ENCODE measurements around the gene HEATR5A.
"Not testable (repeated sequence)": the region's sequence is repeated elsewhere in the genome, so short reads cannot be mapped to it uniquely, and the experiment has no call there.

Gene HEATR5A

DNA sequence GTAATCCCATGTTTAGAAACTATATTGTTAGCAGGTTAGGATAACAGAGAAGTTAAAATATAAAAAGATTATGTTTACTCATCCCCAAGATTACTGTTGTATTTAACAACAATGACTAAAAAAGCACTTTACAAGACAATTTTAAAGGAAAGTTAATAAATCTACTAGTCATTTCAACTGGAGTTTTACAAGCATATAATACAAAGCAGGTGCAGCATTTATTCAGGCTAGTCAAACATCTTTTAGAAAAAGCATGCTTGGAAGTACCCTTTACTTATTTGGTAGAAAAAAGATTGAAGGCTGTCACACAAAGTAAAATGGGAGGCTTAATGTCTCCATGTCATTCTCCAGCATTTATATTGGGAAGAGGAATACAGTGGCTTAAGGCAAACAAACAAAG, 80.6 kb downstream of the HEATR5A start:
- no peak for TF ChIP-seq Cebpa-rat (IDR thresholded peaks at IDR 0.05)
- peaks cover 0 to 88% (median 11%) of the 10 kb centered on the region in 11 experiments; a peak in 11 of 22 replicates for H3K36me3 ChIP-seq
- H3K4me1 ChIP-seq = no peaks in the 10 kb centered on the region
- H3K9me3 ChIP-seq (replicated peaks in 1 of 11) = no peaks in the 10 kb centered on the region
- H4K20me1 ChIP-seq = no peaks in the 10 kb centered on the region
- H3K4me3 ChIP-seq = no peak overlapping the region
- H3K27me3 ChIP-seq = no peaks in the 10 kb centered on the region
- no peak overlapping the region for H3K27ac ChIP-seq
- no peak overlapping the region for H3K9ac ChIP-seq
- no peak overlapping the region for H3K4me2 ChIP-seq

DNA sequence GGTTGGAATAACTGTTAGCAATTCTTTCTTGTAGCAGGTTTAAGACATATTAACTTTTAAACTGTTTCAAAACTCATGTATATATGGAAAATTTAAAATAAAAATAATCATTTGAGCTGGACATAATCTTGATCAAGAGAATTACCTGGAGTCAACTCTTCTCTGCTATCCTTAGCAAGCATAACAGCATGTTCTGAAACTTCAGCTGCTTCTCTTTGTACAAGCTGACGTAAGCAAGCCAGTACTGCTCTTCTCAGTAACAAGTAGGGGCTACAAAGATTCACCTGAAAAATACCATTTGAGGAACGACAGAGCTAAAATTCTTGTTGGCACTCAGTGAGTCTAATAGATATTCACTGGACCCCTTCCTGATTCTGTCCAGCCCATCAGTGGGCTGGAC, 83.0 kb downstream of the HEATR5A start:
- peaks cover 19 to 24% (median 21%) of the 10 kb centered on the region in 11 experiments for H3K9me3 ChIP-seq (replicated peaks in 1 of 11)
- H3K27me3 ChIP-seq = no peaks in the 10 kb centered on the region
- no peak overlapping the region for H3K4me2 ChIP-seq
- H4K20me1 ChIP-seq = no peaks in the 10 kb centered on the region
- H3K36me3 ChIP-seq = peaks cover 0 to 88% (median 12%) of the 10 kb centered on the region in 11 experiments; a peak in 12 of 22 replicates
- H3K9ac ChIP-seq = no peak overlapping the region
- H3K27ac ChIP-seq = no peak overlapping the region
- no peaks in the 10 kb centered on the region for H3K4me1 ChIP-seq
- H3K4me3 ChIP-seq = no peak overlapping the region
- no peak for TF ChIP-seq Cebpa-rat (IDR thresholded peaks at IDR 0.05)

DNA sequence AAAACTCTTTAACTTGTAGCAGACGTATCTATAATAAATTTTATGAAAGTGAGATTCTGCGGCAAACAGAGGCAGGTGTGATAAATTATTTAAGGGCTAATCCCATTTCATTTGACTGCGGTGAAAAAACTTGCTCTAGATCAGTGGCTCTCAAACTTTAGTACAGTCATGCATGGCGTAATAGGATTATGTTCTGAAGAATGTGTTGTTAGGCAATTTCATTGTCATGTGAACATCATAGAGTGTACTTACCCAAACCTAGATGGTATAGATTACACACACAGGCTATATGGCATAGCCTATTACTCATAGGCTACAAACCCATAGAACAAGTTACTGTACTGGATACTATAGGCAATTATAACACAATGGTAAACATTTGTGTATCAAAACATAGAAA, 83.7 kb downstream of the HEATR5A start:
- no peak for TF ChIP-seq Cebpa-rat (IDR thresholded peaks at IDR 0.05)
- H3K36me3 ChIP-seq = peaks cover 0 to 88% (median 13%) of the 10 kb centered on the region in 11 experiments; a peak in 13 of 22 replicates
- H3K27me3 ChIP-seq = no peaks in the 10 kb centered on the region
- H3K4me3 ChIP-seq = no peak overlapping the region
- no peaks in the 10 kb centered on the region for H4K20me1 ChIP-seq
- no peak overlapping the region for H3K9ac ChIP-seq
- no peak overlapping the region for H3K4me2 ChIP-seq
- H3K9me3 ChIP-seq (replicated peaks in 1 of 11) = peaks cover 26 to 31% (median 28%) of the 10 kb centered on the region in 11 experiments
- H3K4me1 ChIP-seq = no peaks in the 10 kb centered on the region
- no peak overlapping the region for H3K27ac ChIP-seq

DNA sequence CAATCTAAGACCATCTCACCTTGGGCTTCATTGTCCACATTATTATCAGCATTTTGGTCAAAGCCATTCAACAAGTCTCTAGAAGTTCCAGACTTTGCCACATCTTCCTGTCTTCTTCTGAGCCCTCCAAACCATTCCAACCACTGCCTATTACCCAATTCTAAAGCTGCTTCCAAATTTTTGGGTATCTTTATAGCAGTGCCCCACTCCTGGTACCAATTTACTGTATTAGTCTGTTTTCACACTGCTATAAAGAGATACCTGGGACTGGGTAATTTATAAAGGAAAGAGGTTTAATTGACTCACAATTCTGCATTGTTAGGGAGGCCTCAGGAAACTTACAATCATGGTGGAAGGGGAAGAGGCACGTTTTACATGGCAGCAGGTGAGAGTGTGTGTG, 89.0 kb downstream of the HEATR5A start:
- Histone ChIP-seq H3K9me3 (replicated peaks in 1 of 11) (peaks cover 59 to 67% (median 62%) of the 10 kb centered on the region in 11 experiments), H3K36me3 (peaks cover 8 to 79% (median 30%) of the 10 kb centered on the region in 11 experiments; a peak in 21 of 22 replicates)
- not testable (repeated sequence) for H3K4me1 ChIP-seq, H3K27ac ChIP-seq, H3K27me3 ChIP-seq, H3K4me3 ChIP-seq, H4K20me1 ChIP-seq, H3K4me2 ChIP-seq, H3K9ac ChIP-seq

DNA sequence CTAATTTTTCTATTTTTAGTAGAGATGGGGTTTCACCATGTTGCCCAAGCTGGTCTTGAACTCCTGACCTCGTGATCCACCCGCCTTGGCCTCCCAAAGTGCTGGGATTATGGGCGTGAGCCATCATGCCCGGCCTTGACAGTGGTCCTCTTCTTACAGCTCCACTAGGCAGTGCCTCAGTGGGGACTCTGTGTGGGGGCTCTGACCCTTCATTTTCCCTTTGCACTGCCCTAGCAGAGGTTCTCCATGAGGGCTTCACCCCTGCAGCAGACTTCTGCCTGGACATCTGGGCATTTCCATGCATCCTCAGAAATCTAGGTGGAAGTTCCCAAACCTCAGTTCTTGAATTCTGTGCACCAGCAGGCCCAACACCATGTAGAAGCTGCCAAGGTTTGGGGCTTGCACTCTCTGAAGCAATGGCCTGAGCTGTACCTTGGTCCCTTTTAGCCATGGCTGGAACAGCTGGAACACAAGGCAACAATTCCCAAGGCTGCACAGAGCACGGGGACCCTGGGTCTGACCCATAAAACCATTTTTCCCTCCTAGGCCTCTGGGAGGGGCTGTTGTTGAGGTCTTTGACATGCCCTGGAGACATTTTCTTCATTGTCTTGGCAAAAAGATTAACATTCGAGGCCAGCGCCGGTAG, 90.4 kb downstream of the HEATR5A start:
- not testable (repeated sequence) for H3K27ac ChIP-seq, H3K9ac ChIP-seq, H3K4me2 ChIP-seq, H4K20me1 ChIP-seq, H3K27me3 ChIP-seq, H3K4me1 ChIP-seq
- Histone ChIP-seq H3K36me3 (peaks cover 8 to 67% (median 30%) of the 10 kb centered on the region in 11 experiments; a peak in 21 of 22 replicates), H3K9me3 (replicated peaks in 1 of 11) (peaks cover 59 to 67% (median 62%) of the 10 kb centered on the region in 11 experiments), H3K4me3 (peak overlapping the region in 4 of 10 experiments; percentile 17 to 24 (median 20); a peak in 2 of 20 replicates)

DNA sequence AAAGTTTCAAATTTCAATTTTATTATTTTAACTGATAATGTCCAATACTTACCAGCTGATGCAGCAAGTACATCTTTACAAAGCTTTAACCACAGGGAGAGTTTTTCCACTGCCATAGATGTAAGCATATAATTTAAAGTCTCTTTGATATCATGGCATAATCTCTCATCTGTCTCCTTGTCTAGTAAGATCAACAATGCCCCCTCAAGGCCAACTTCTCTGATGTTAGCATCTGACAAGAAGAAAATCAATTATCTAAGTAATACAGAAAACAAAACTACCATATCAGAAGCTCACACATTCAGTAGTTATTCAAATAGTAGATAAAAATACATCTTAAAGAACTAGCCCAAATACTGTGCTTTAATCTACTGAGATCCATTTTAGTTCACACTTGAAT, 94.2 kb downstream of the HEATR5A start:
- Histone ChIP-seq H3K4me2 (no peak overlapping the region), H3K4me3 (no peak overlapping the region), H3K9ac (no peak overlapping the region), H3K27ac (no peak overlapping the region), H4K20me1 (no peaks in the 10 kb centered on the region), H3K27me3 (no peaks in the 10 kb centered on the region), H3K4me1 (0 out of 20 replicates have a peak, but pooled peaks cover 0 to 2% (median 0%) of the 10 kb centered on the region in 10 experiments), H3K36me3 (peaks cover 8 to 40% (median 22%) of the 10 kb centered on the region in 11 experiments; a peak in 20 of 22 replicates), H3K9me3 (replicated peaks in 1 of 11) (peaks cover 24 to 33% (median 29%) of the 10 kb centered on the region in 11 experiments)
- no peak for TF ChIP-seq Cebpa-rat (IDR thresholded peaks at IDR 0.05)

DNA sequence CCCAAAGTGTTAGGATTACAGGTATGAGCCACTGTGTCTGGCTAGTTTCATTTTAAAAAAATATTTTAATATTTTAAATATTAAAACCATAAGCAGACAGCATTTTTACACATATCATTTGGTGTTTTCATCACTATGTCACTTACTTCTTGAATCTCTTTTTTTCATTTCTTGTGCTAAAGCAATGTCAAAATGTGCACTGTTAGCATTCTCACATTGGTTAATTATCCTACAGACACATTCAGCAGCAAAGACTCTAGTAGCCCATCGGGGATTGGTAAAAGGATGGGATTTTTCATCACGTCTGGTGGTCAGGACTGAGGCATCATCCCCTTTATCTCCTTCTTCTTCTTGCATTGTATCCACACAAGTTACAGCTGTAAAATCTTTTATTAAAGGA, 96.9 kb downstream of the HEATR5A start:
- peaks cover 0 to 40% (median 0%) of the 10 kb centered on the region in 11 experiments; a peak in 6 of 22 replicates for H3K36me3 ChIP-seq
- no peak overlapping the region for H3K9ac ChIP-seq
- no peaks in the 10 kb centered on the region for H3K27me3 ChIP-seq
- peaks cover 0 to 6% (median 2%) of the 10 kb centered on the region in 11 experiments; a peak in 16 of 22 replicates for H3K9me3 ChIP-seq (replicated peaks in 1 of 11)
- H3K27ac ChIP-seq = no peak overlapping the region
- H3K4me3 ChIP-seq = no peak overlapping the region
- no peak for TF ChIP-seq Cebpa-rat (IDR thresholded peaks at IDR 0.05)
- H3K4me2 ChIP-seq = no peak overlapping the region
- no peaks in the 10 kb centered on the region for H4K20me1 ChIP-seq
- 0 out of 20 replicates have a peak, but pooled peaks cover 0 to 4% (median 0%) of the 10 kb centered on the region in 10 experiments for H3K4me1 ChIP-seq

DNA sequence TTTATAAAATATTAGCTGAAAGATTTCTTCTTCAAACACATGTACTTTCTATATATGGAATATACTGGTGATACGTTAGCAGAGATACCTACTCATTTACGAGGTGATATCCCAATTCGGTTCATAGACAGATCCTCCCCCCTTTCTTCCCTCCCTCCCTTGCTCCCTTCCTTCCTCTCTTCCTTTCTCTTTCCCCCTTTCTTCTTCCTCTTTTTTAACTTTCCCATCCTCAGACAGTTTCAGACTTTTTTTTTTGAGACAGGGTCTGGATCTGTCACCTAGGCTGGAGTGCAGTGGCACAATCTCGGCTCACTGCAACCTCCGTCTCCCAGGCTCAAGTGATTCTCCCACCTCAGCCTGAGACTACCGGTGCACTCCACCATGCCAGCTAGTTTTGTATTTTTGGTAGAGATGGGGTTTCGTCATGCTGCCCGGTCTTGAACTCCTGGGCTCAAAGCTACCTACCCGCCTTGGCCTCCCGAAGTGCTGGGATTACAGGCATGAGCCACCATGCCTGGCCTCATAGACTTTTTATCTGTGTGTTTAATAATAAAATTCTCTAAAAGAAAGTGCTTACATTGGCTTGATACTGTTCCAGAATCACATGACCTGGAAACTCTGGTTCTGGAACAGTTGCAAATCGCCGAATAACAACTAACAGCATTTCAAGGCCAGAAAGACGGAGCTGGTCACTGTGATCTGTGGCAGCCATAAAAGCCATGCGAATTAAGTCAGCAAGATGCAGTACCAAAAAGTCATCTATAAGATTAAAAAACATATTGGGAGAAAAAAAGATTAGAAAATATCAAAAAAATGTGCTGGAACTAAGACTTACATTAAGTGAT, 99.2 kb downstream of the HEATR5A start:
- 0 out of 20 replicates have a peak, but pooled peaks cover 0 to 4% (median 0%) of the 10 kb centered on the region in 10 experiments for H3K4me1 ChIP-seq
- H3K4me3 ChIP-seq = no peak overlapping the region
- peaks cover 0 to 61% (median 0%) of the 10 kb centered on the region in 11 experiments; a peak in 5 of 22 replicates for H3K36me3 ChIP-seq
- TF ChIP-seq Cebpa-rat (IDR thresholded peaks at IDR 0.05) = no peak
- no peaks in the 10 kb centered on the region for H4K20me1 ChIP-seq
- no peaks in the 10 kb centered on the region for H3K27me3 ChIP-seq
- H3K9ac ChIP-seq = no peak overlapping the region
- no peak overlapping the region for H3K4me2 ChIP-seq
- H3K9me3 ChIP-seq (replicated peaks in 1 of 11) = no peaks in the 10 kb centered on the region
- no peak overlapping the region for H3K27ac ChIP-seq

DNA sequence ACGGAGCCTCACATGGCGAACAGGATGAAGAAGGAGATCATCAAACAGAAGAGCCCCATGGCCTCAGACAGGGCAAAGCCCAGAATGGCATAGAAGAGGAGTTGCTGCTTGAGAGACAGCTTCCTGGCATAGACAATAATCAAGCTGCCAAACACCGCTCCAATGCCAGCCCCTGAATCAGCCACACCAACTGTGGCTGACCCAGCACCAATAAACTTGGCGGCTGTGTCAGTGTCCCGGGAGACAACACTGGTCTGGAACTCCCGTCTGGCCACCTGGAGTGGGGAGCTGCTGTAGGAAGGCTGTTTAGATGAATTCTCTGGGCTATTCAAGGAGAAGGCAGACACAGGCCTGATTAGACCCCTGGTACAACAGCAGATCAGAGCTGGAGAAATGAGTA, 100.1 kb downstream of the HEATR5A start:
- H4K20me1 ChIP-seq = no peaks in the 10 kb centered on the region
- H3K4me3 ChIP-seq = no peak overlapping the region
- peaks cover 0 to 70% (median 0%) of the 10 kb centered on the region in 11 experiments; a peak in 5 of 22 replicates for H3K36me3 ChIP-seq
- H3K27ac ChIP-seq = no peak overlapping the region
- no peak overlapping the region for H3K4me2 ChIP-seq
- H3K9ac ChIP-seq = no peak overlapping the region
- H3K4me1 ChIP-seq = 0 out of 20 replicates have a peak, but pooled peaks cover 0 to 4% (median 0%) of the 10 kb centered on the region in 10 experiments
- H3K27me3 ChIP-seq = no peaks in the 10 kb centered on the region
- H3K9me3 ChIP-seq (replicated peaks in 1 of 11) = no peaks in the 10 kb centered on the region
- TF ChIP-seq Cebpa-rat (IDR thresholded peaks at IDR 0.05) = no peak

Data from BLaER1 treated with 17β-estradiol and CSF1 and Interleukin-3, amounts not matched to agents 10 nM and 100 nM (cell line).